HEK293 (cell line): ENCODE measurements around the gene CNTRL.

Experiments
- CTCF ChIA-PET: fragments of 350-600 bp; formaldehyde crosslinking; extraction: SDS; loops from one replicate; lab custom pipeline; 2021; ENCODE audit warnings: antibody characterized with exemption; lab: Yijun Ruan, JAX
- POLR2A ChIA-PET: fragments of 300-600 bp; formaldehyde crosslinking; extraction: SDS; loops from one replicate; lab custom pipeline; 2020; ENCODE audit warnings: antibody characterized with exemption, inconsistent platforms; lab: Yijun Ruan, JAX
- H3K27ac ChIP-seq: fragments of 200-500 bp; sonication (Bioruptor generic); 2 replicates; pipeline ENCODE4 v1.5.1; 2014; ENCODE audit warnings: low read depth, low read length, control low read depth, inconsistent platforms; ENCODE audit errors: extremely low read depth
- H3K36me3 ChIP-seq, 2 experiments: fragments of 200-500 bp in 1 of 2; sonication (Bioruptor generic) in 1 of 2; 1 replicate in 1 of 2; 2 replicates in 1 of 2; pipeline ENCODE4 v1.5.1; 2014 to 2017; ENCODE audit warnings: inconsistent platforms in 2 of 2, low read length in 2 of 2; ENCODE audit not compliant: control insufficient read depth in 2 of 2, insufficient read depth in 1 of 2
- H3K4me1 ChIP-seq: fragments of 200-500 bp; sonication (Bioruptor generic); 2 replicates; pipeline ENCODE4 v1.5.1; 2014; ENCODE audit warnings: mild to moderate bottlenecking, low read length, inconsistent platforms; ENCODE audit not compliant: control insufficient read depth, insufficient read depth
- H3K4me3 ChIP-seq: 2 replicates; pipeline ENCODE4 v1.5.1; 2011; ENCODE audit warnings: low read depth, mild to moderate bottlenecking, control low read depth, low read length, moderate library complexity
- H3K9me3 ChIP-seq: fragments of 200-500 bp; sonication (Bioruptor generic); 2 replicates; pipeline ENCODE4 v1.5.1; 2014; ENCODE audit warnings: low read depth, low read length, inconsistent platforms; ENCODE audit not compliant: control insufficient read depth, insufficient read depth
- BCL11B ChIP-seq: fragments of 450-650 bp; formaldehyde crosslinking; IDR thresholded peaks from 2 replicates; pipeline ENCODE4 v1.5.1; 2016; ENCODE audit warnings: low read depth, missing biosample characterization, missing genetic modification characterization
- GFI1B ChIP-seq: fragments of 450-650 bp; formaldehyde crosslinking; IDR thresholded peaks from 2 replicates; pipeline ENCODE4 v1.5.1; 2016; ENCODE audit warnings: missing biosample characterization, missing genetic modification characterization
- IKZF3 ChIP-seq: fragments of 450-650 bp; IDR thresholded peaks from 2 replicates; pipeline ENCODE4 v1.5.0; 2018; ENCODE audit warnings: missing biosample characterization, mild to moderate bottlenecking, missing genetic modification characterization, moderate library complexity
- PRDM10 ChIP-seq: fragments of 450-650 bp; formaldehyde crosslinking; IDR thresholded peaks from 2 replicates; pipeline ENCODE4 v1.5.1; 2016; ENCODE audit warnings: missing biosample characterization, missing genetic modification characterization
- REST ChIP-seq: fragments of 450-650 bp; formaldehyde crosslinking; IDR thresholded peaks from 2 replicates; pipeline ENCODE4 v1.5.1; 2016; ENCODE audit warnings: missing biosample characterization, missing genetic modification characterization
- ZBTB8A ChIP-seq: fragments of 450-650 bp; formaldehyde crosslinking; IDR thresholded peaks from 2 replicates; pipeline ENCODE4 v1.5.1; 2016; ENCODE audit warnings: missing biosample characterization, missing genetic modification characterization
- ZNF132 ChIP-seq: fragments of 450-650 bp; formaldehyde crosslinking; IDR thresholded peaks from 2 replicates; pipeline ENCODE4 v1.5.1; 2017; ENCODE audit warnings: missing biosample characterization, missing genetic modification characterization, borderline replicate concordance
- ZNF133 ChIP-seq: fragments of 450-650 bp; formaldehyde crosslinking; IDR thresholded peaks from 2 replicates; pipeline ENCODE4 v1.5.1; 2016; ENCODE audit warnings: missing biosample characterization, missing genetic modification characterization
- ZNF140 ChIP-seq: fragments of 450-650 bp; formaldehyde crosslinking; IDR thresholded peaks from 2 replicates; pipeline ENCODE4 v1.5.1; 2016; ENCODE audit warnings: missing biosample characterization, missing genetic modification characterization
- ZNF184 ChIP-seq: fragments of 450-650 bp; IDR thresholded peaks from 2 replicates; pipeline ENCODE4 v1.5.1; 2018; ENCODE audit warnings: missing biosample characterization, mild to moderate bottlenecking, missing genetic modification characterization
- ZNF248 ChIP-seq: fragments of 450-650 bp; formaldehyde crosslinking; IDR thresholded peaks from 2 replicates; pipeline ENCODE4 v1.5.1; 2017; ENCODE audit warnings: missing biosample characterization, missing genetic modification characterization
- ZNF302 ChIP-seq: fragments of 450-650 bp; formaldehyde crosslinking; IDR thresholded peaks from 2 replicates; pipeline ENCODE4 v1.5.1; 2016; ENCODE audit warnings: missing biosample characterization, missing genetic modification characterization, low read depth
- ZNF48 ChIP-seq: fragments of 450-650 bp; formaldehyde crosslinking; IDR thresholded peaks from 2 replicates; pipeline ENCODE4 v1.5.1; 2016; ENCODE audit warnings: missing biosample characterization, missing genetic modification characterization
- ZNF521 ChIP-seq: fragments of 450-650 bp; formaldehyde crosslinking; IDR thresholded peaks from 2 replicates; pipeline ENCODE4 v1.5.1; 2017; ENCODE audit warnings: missing biosample characterization, mild to moderate bottlenecking, missing genetic modification characterization
- ZNF585B ChIP-seq: fragments of 450-650 bp; formaldehyde crosslinking; IDR thresholded peaks from 2 replicates; pipeline ENCODE4 v1.5.1; 2016; ENCODE audit warnings: missing biosample characterization, missing genetic modification characterization
- ZNF600 ChIP-seq: fragments of 450-650 bp; formaldehyde crosslinking; IDR thresholded peaks from 2 replicates; pipeline ENCODE4 v1.5.1; 2016; ENCODE audit warnings: missing biosample characterization, missing genetic modification characterization
- ZNF623 ChIP-seq: fragments of 450-650 bp; formaldehyde crosslinking; IDR thresholded peaks from 2 replicates; pipeline ENCODE4 v1.5.1; 2016; ENCODE audit warnings: missing biosample characterization, missing genetic modification characterization
- ZNF785 ChIP-seq: fragments of 450-650 bp; formaldehyde crosslinking; IDR thresholded peaks from 2 replicates; pipeline ENCODE4 v1.5.1; 2016; ENCODE audit warnings: missing biosample characterization, missing genetic modification characterization
- ZSCAN30 ChIP-seq: fragments of 450-650 bp; IDR thresholded peaks from 2 replicates; pipeline ENCODE4 v1.5.1; 2018; ENCODE audit warnings: missing biosample characterization, mild to moderate bottlenecking, missing genetic modification characterization, moderate library complexity
- TF ChIP-seq, protein P1 (sequence below): IDR thresholded peaks from 2 replicates; pipeline ENCODE4 v1.6.1; 2011; ENCODE audit warnings: mild to moderate bottlenecking, low read depth, low read length, borderline replicate concordance
- TF ChIP-seq, protein P2 (sequence below): fragments of 450-650 bp; formaldehyde crosslinking; IDR thresholded peaks from 2 replicates; pipeline ENCODE4 v1.5.1; 2016; ENCODE audit warnings: missing biosample characterization, missing genetic modification characterization

CNTRL gene

GRCh38 chr9:121220996-121221663 is 146.4 kb downstream of the CNTRL start:
- no peak overlapping the region for H3K27ac ChIP-seq
- H3K4me3 ChIP-seq, result no peak overlapping the region
- H3K36me3 ChIP-seq, result no peaks in the 10 kb centered on the region
- peaks cover 3% of the 10 kb centered on the region; the same call in 1 of the 2 replicates for H3K4me1 ChIP-seq
- POLR2A ChIA-PET, result interaction anchor here (0.6 kb wide), 1 partner anchor 20 kb away, joined by 5 read pairs; no protein-coding TSS in a partner anchor
- H3K9me3 ChIP-seq, result no peaks in the 10 kb centered on the region
- TF ChIP-seq ZNF302 (tag by site-specific recombination), result no peak
- TF ChIP-seq REST, result no peak
- TF ChIP-seq ZNF521, result no peak
- TF ChIP-seq ZNF132, result no peak
- no peak for TF ChIP-seq ZNF600
- TF ChIP-seq ZNF785, result no peak
- TF ChIP-seq ZNF623 (tag by site-specific recombination), result no peak
- TF ChIP-seq ZBTB8A, result no peak
- no peak for TF ChIP-seq BCL11B (tag by site-specific recombination)
- no peak for TF ChIP-seq ZSCAN30
- TF ChIP-seq ZNF140, result no peak
- TF ChIP-seq IKZF3, result no peak
- no peak for TF ChIP-seq PRDM10
- TF ChIP-seq ZNF585B, result no peak
- TF ChIP-seq ZNF133, result no peak
- TF ChIP-seq ZNF48, result no peak
- CTCF ChIA-PET, result interaction anchor here (0.6 to 4.7 kb wide), 9 partner anchors 8 to 209 kb away, joined by 3 to 57 read pairs (median 5); partner anchors contain the start of gene GSN

GRCh38 chr9:121221664-121222055 is 146.9 kb downstream of the CNTRL start:
- CTCF ChIA-PET, result interaction anchor here (0.6 to 4.7 kb wide), 11 partner anchors 9 to 208 kb away, joined by 3 to 57 read pairs (median 4); partner anchors contain the start of gene GSN
- TF ChIP-seq GFI1B, result no peak
- TF ChIP-seq, protein P1, sequence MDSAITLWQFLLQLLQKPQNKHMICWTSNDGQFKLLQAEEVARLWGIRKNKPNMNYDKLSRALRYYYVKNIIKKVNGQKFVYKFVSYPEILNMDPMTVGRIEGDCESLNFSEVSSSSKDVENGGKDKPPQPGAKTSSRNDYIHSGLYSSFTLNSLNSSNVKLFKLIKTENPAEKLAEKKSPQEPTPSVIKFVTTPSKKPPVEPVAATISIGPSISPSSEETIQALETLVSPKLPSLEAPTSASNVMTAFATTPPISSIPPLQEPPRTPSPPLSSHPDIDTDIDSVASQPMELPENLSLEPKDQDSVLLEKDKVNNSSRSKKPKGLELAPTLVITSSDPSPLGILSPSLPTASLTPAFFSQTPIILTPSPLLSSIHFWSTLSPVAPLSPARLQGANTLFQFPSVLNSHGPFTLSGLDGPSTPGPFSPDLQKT, result no peak
- TF ChIP-seq ZNF184 (tag by site-specific recombination), result no peak
- TF ChIP-seq, protein P2, sequence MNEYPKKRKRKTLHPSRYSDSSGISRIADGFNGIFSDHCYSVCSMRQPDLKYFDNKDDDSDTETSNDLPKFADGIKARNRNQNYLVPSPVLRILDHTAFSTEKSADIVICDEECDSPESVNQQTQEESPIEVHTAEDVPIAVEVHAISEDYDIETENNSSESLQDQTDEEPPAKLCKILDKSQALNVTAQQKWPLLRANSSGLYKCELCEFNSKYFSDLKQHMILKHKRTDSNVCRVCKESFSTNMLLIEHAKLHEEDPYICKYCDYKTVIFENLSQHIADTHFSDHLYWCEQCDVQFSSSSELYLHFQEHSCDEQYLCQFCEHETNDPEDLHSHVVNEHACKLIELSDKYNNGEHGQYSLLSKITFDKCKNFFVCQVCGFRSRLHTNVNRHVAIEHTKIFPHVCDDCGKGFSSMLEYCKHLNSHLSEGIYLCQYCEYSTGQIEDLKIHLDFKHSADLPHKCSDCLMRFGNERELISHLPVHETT, result no peak
- TF ChIP-seq ZNF248 (tag by site-specific recombination), result no peak
- TF ChIP-seq, all 188 proteins: peak for 0
- Histone ChIP-seq H3K9me3 (no peaks in the 10 kb centered on the region), H3K4me1 (peaks cover 3% of the 10 kb centered on the region; the same call in 1 of the 2 replicates), H3K4me3 (no peak overlapping the region), H3K27ac (no peak overlapping the region), H3K36me3 (no peaks in the 10 kb centered on the region)
- POLR2A ChIA-PET, result no interaction called here
